Panc1 (cell line): ENCODE results near the gene TAGLN2.

Experiments
- CTCF ChIP-seq: fragments of 450-650 bp; IDR thresholded peaks from 2 replicates; pipeline ENCODE4 v1.5.1; 2017; ENCODE audit warnings: mild to moderate bottlenecking
- POLR2AphosphoS5 ChIP-seq: IDR thresholded peaks from 2 replicates; pipeline ENCODE4 v1.6.1; 2012; ENCODE audit warnings: mild to moderate bottlenecking, low read depth, low read length, moderate library complexity
- TCF7L2 ChIP-seq: IDR thresholded peaks from 2 replicates; pipeline ENCODE4 v1.6.1; 2011; ENCODE audit warnings: mild to moderate bottlenecking, low read depth, low read length, inconsistent platforms

- TF ChIP-seq CTCF (no peak), POLR2AphosphoS5 (no peak), TCF7L2 (no peak)
Observed at GRCh38 chr1:159951551-159951950, 26.2 kb upstream of the TAGLN2 start.
